Smooth muscle cell (in vitro differentiated cells): Measurements from ENCODE around the gene RPL11. TPM values are rescaled to one million over a fixed set of nuclear protein-coding genes. Genes with fewer than 3 reads are reported as not detected.

Experiments
- DNase-seq: peaks from one replicate; lab custom pipeline; 2025; ENCODE audit not compliant: unreplicated experiment; lab: John Stamatoyannopoulos, UW
- H2AFZ ChIP-seq: fragments of 200-600 bp; sonication (generic); 2 replicates; pipeline ENCODE4 v1.6.0; 2016; ENCODE audit warnings: antibody characterized with exemption, low read depth, mild to moderate bottlenecking
- H3F3A ChIP-seq: fragments of 200-600 bp; sonication (generic); 2 replicates; pipeline ENCODE4 v1.6.0; 2017; ENCODE audit warnings: antibody characterized with exemption, low read depth
- H3K27ac ChIP-seq: fragments of 200-600 bp; sonication (generic); 2 replicates; pipeline ENCODE4 v1.5.1; 2016; ENCODE audit warnings: low read depth, mild to moderate bottlenecking
- H3K27me3 ChIP-seq: fragments of 200-600 bp; sonication (generic); 2 replicates; pipeline ENCODE4 v1.6.1; 2016; ENCODE audit warnings: low read depth, mild to moderate bottlenecking
- H3K36me3 ChIP-seq: fragments of 200-600 bp; sonication (generic); 2 replicates; pipeline ENCODE4 v1.5.1; 2016; ENCODE audit warnings: low read depth
- H3K4me1 ChIP-seq: fragments of 200-600 bp; sonication (generic); 2 replicates; pipeline ENCODE4 v1.5.1; 2016; ENCODE audit warnings: low read depth
- H3K4me2 ChIP-seq: fragments of 200-600 bp; sonication (generic); 2 replicates; pipeline ENCODE4 v1.6.0; 2016; ENCODE audit warnings: mild to moderate bottlenecking
- H3K4me3 ChIP-seq: fragments of 200-600 bp; sonication (generic); 2 replicates; pipeline ENCODE4 v1.5.1; 2016; ENCODE audit warnings: mild to moderate bottlenecking
- H3K79me2 ChIP-seq: fragments of 200-600 bp; sonication (generic); 2 replicates; pipeline ENCODE4 v1.6.0; 2016; ENCODE audit warnings: low read depth, mild to moderate bottlenecking
- H3K9ac ChIP-seq: fragments of 200-600 bp; sonication (generic); 2 replicates; pipeline ENCODE4 v1.6.0; 2016; ENCODE audit warnings: low read depth
- H3K9me3 ChIP-seq: fragments of 200-600 bp; sonication (generic); replicated peaks from 2 replicates; pipeline ENCODE4 v1.5.1; 2016; ENCODE audit warnings: low read depth
- H4K20me1 ChIP-seq: fragments of 200-600 bp; sonication (generic); 2 replicates; pipeline ENCODE4 v1.6.0; 2016; ENCODE audit warnings: low read depth
- WGBS: methylation state at CpG from one replicate; pipeline ENCODE4 v1.1.7; 2016; ENCODE audit warnings: low lambda C conversion rate; 5-methylcytosine and 5-hydroxymethylcytosine counted together
- polyA plus RNA-seq: library from polyadenylated mRNA; unstranded; fragments of >200 nt; fragmentation: Nextera tagmentation; extraction: Ambion mirVana; gene quantifications from 2 replicates; pipeline ENCODE4 v1.2.1, GENCODE V29; 2016
- total RNA-seq: library from RNA; depleted of rRNA; stranded (reverse); fragments of >200 nt; gene quantifications from 2 replicates; pipeline ENCODE4 v1.2.3, GENCODE V29; 2014
- TF ChIP-seq, protein P1 (sequence below): fragments of 200-600 bp; sonication (generic); IDR thresholded peaks from 2 replicates; pipeline ENCODE4 v1.5.1; 2017; ENCODE audit warnings: borderline replicate concordance, mild to moderate bottlenecking, antibody characterized with exemption; ENCODE audit not compliant: insufficient read depth, poor library complexity, severe bottlenecking

Gene RPL11
- total and polyA plus RNA-seq, 2 experiments from 2014 or later, result 528 to 899 TPM

DNA sequence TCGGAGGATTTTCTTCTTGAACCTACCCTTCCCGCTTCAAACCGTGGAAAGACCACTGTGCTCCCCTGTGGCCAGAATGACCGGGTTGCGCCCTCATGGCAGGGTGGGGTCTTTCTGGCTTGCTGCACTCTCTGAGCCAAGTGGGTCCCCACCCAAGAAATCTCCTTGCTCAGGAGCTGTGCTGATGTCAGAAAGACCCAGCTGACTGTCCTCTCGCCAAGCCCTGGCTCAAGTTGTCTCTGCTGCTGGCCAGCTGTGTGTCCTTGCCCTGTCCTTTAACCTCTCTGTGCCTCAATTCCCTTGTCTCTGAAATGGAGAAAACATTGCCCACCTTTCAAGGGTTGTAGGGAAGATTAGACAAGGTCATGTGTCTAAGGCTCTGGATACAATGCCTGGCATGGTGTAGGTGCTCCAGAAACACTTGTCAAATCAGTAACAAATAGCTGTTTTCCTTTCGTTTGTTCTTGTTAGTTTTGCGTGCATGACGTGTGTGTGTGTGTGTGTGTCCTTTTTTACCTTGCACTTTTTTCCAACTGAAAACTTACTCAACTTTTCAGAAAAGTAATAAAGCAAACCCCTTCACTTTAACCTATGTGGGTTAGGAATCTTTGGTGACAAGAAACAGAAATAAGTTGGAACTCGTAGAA, 41.1 kb upstream of the RPL11 start:
- TF ChIP-seq, protein P1, sequence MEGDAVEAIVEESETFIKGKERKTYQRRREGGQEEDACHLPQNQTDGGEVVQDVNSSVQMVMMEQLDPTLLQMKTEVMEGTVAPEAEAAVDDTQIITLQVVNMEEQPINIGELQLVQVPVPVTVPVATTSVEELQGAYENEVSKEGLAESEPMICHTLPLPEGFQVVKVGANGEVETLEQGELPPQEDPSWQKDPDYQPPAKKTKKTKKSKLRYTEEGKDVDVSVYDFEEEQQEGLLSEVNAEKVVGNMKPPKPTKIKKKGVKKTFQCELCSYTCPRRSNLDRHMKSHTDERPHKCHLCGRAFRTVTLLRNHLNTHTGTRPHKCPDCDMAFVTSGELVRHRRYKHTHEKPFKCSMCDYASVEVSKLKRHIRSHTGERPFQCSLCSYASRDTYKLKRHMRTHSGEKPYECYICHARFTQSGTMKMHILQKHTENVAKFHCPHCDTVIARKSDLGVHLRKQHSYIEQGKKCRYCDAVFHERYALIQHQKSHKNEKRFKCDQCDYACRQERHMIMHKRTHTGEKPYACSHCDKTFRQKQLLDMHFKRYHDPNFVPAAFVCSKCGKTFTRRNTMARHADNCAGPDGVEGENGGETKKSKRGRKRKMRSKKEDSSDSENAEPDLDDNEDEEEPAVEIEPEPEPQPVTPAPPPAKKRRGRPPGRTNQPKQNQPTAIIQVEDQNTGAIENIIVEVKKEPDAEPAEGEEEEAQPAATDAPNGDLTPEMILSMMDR, result no peak

DNA sequence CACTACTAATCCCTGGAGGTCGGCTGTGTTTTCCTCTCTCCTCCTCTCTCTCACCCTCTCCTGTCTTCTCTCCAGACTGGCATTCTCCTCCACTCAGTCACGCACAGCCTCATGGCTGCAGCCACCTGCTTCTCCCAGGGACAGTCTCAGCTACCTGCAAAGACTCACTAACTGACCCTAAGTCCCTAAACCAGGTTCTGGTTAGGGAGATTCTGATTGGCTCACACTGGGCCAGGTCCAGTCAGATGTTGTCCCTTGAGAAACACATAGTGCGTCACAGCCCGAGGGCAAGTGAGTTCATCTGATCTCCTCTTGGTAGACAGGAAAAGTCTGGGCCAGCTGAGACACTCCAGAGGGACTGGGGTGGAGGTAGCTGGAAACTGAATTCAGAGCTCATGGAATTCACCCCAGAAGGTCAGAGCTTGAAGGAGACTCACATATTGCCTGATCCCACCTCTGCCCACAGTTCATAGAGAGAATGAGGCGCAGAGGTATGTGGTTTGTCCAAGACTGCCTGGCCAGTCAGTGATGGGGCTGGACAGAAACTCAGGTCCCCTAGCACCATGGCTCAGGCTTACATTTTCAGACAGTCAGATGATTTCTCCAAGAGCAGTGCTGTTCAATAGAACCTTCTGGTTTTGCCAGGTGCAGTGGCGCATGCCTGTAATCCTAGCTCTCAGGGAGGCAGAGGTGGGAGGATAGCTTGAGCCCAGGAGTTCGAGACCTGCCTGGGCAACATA, 40.4 kb upstream of the RPL11 start:
- Histone ChIP-seq H3K4me2 (no peak overlapping the region), H3K79me2 (no peaks in the 10 kb centered on the region), H3K9me3 (no peaks in the 10 kb centered on the region), H3K27ac (no peak overlapping the region), H2AFZ (no peak overlapping the region), H3K4me1 (no peaks in the 10 kb centered on the region), H3F3A (no peaks in the 10 kb centered on the region), H3K36me3 (no peaks in the 10 kb centered on the region), H3K27me3 (no peaks in the 10 kb centered on the region), H3K9ac (no peak overlapping the region), H3K4me3 (no peak overlapping the region), H4K20me1 (no peaks in the 10 kb centered on the region)
- DNase-seq, result no peak
- TF ChIP-seq, protein P1, result no peak
- 76% methylated on average over 7 of the region's 7 CpGs for WGBS

More for the DNA sequence above, 41.1 kb upstream of the RPL11 start:
- H4K20me1 ChIP-seq, result no peaks in the 10 kb centered on the region
- no peak overlapping the region for H2AFZ ChIP-seq
- no peaks in the 10 kb centered on the region for H3K27me3 ChIP-seq
- 88% methylated on average over 10 of the region's 10 CpGs for WGBS
- H3K4me1 ChIP-seq, result no peaks in the 10 kb centered on the region
- DNase-seq, result no peak
- H3K36me3 ChIP-seq, result no peaks in the 10 kb centered on the region
- H3K9ac ChIP-seq, result no peak overlapping the region
- no peak overlapping the region for H3K4me2 ChIP-seq
- H3K4me3 ChIP-seq, result no peak overlapping the region
- H3F3A ChIP-seq, result no peaks in the 10 kb centered on the region
- no peaks in the 10 kb centered on the region for H3K9me3 ChIP-seq
- H3K27ac ChIP-seq, result no peak overlapping the region
- H3K79me2 ChIP-seq, result no peaks in the 10 kb centered on the region

DNA sequence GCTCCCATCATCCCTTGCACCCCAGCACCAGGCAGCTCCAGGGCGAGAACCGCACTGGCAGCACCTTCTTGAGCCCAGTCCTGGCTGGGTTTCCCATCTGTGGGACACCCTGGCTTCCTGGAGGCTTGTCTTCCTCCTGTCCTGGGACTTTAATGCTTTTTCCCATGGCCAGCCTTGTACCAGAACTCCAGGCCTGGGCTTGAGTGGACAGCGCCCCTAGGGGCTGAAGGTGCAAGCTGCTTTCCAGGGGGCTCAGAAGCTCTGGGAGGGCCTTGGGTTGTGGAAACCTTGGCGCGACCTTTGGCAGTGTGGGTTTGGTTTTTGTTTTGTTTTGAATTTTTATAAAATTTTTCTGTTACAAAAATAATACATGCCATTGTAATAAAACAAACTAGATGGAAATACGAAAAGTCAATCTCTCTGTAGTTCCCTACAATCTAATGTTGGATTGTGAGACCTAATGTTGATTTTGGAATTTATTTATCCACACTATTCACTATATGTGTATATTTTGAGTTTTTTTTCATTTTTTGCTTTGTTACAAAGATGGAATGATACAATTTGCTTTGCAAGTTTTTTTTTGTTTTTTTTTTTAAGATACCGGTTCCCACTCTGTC, 33.8 kb upstream of the RPL11 start:
- Histone ChIP-seq H3K4me3 (no peak overlapping the region), H4K20me1 (no peaks in the 10 kb centered on the region), H3K9me3 (no peaks in the 10 kb centered on the region), H3K27ac (no peak overlapping the region), H3K27me3 (no peaks in the 10 kb centered on the region), H3K36me3 (no peaks in the 10 kb centered on the region), H3K79me2 (no peaks in the 10 kb centered on the region), H3K9ac (no peak overlapping the region), H3K4me1 (no peaks in the 10 kb centered on the region), H3K4me2 (no peak overlapping the region), H3F3A (no peaks in the 10 kb centered on the region), H2AFZ (no peak overlapping the region)
- no peak for DNase-seq
- TF ChIP-seq, protein P1, result peak; percentile 65
- 31% methylated on average over 7 of the region's 7 CpGs for WGBS
